Bronchial epithelial cell (primary cell): ENCODE measurements around the gene LAMB3. TPM values are rescaled to one million over a fixed set of nuclear protein-coding genes. Genes with fewer than 3 reads are reported as not detected.

Experiments used
- DNase-seq: peaks from one replicate; pipeline ENCODE4 v3.0.0-alpha.2; 2010; ENCODE audit warnings: low read depth
- FAIRE-seq: peaks from 2 replicates; lab custom pipeline; 2011; peaks lifted over from hg19 to GRCh38; lab: Jason Lieb, UNC
- H3K27me3 ChIP-seq: 2 replicates; pipeline ENCODE4 v1.5.1; 2011; ENCODE audit warnings: low read length; ENCODE audit not compliant: control insufficient read depth, insufficient read depth
- H3K36me3 ChIP-seq: 2 replicates; pipeline ENCODE4 v1.5.1; 2011; ENCODE audit warnings: low read length; ENCODE audit not compliant: control insufficient read depth, insufficient read depth
- H3K4me3 ChIP-seq: 2 replicates; pipeline ENCODE4 v1.5.1; 2011; ENCODE audit warnings: mild to moderate bottlenecking, low read depth, low read length, control low read depth
- total RNA-seq: library from RNA; depleted of rRNA; stranded (reverse); fragments of >200 nt; gene quantifications from 2 replicates; pipeline ENCODE4 v1.2.1, GENCODE V29; 2014
- TF ChIP-seq, protein P1 (sequence below): IDR thresholded peaks from 2 replicates; pipeline ENCODE4 v1.5.1; 2011; ENCODE audit warnings: mild to moderate bottlenecking, moderate library complexity, low read length, control low read depth, inconsistent platforms; ENCODE audit not compliant: insufficient read depth, severe bottlenecking

Gene LAMB3
- total RNA-seq, 1 donor from 2014 or later: 3,106 TPM

DNA sequence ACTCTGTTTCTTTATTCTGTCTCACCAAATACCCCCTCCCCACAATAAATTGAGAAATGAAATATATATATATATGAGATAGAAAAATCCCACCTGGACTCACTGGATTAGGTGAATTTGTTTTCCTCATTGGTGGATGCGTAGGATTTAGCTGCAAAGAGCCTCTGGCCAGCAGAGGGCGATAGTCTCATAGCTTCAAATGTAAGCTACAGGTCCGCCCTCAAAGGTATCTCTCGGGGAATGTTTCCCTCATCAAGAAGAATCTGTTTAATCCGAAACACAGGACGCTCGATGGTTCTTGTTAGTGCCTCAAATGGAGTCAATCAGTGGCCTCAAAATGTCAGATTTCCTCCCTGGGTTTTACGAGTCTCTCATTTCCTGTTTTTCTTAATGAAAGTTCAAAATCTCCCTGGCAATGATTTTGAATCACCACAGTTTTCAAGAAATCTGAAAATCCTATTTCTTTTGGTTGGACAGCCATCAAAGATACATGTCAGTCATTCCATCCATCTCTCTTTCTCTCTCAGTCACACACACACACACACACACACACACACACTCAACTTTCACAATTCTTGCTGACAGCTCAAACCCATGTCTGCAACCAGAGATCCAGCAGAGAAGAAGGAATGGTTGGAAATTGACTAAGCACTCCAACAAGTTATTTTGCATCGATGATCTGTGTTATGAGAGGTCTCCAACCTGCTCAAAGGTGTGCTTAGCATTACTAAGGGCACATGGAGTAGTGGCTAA lies 82.6 kb downstream of the LAMB3 start:
- no peaks in the 10 kb centered on the region for H3K36me3 ChIP-seq
- TF ChIP-seq, protein P1, sequence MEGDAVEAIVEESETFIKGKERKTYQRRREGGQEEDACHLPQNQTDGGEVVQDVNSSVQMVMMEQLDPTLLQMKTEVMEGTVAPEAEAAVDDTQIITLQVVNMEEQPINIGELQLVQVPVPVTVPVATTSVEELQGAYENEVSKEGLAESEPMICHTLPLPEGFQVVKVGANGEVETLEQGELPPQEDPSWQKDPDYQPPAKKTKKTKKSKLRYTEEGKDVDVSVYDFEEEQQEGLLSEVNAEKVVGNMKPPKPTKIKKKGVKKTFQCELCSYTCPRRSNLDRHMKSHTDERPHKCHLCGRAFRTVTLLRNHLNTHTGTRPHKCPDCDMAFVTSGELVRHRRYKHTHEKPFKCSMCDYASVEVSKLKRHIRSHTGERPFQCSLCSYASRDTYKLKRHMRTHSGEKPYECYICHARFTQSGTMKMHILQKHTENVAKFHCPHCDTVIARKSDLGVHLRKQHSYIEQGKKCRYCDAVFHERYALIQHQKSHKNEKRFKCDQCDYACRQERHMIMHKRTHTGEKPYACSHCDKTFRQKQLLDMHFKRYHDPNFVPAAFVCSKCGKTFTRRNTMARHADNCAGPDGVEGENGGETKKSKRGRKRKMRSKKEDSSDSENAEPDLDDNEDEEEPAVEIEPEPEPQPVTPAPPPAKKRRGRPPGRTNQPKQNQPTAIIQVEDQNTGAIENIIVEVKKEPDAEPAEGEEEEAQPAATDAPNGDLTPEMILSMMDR: peak; percentile 83
- peaks cover 6% of the 10 kb centered on the region for H3K27me3 ChIP-seq
- FAIRE-seq (peak; percentile 77), DNase-seq (peak; percentile 84)
- no peak overlapping the region for H3K4me3 ChIP-seq

DNA sequence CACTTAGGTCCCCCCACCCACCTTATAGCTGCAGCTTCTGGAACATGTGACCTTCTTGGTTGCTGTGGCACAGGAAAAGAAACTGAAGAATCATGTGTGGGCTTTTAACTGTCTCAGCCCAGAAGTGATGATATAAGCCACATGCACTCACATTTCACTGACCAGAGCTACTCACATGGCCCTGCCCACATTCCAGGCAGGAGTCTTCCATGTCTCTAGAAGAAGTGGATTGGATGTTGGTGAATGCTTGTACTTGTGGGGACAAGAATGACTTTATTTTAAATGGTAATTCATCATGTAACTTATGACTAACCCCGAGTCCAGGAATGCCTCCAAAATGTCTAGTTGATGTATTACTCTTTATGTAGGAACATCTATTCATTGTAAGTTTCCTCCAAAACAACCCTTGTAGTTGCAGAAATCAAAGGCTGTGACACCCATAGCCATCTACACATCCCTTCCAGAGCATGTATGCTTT lies 84.5 kb downstream of the LAMB3 start:
- TF ChIP-seq, protein P1: no peak
- peak; percentile 91 for DNase-seq
- no peaks in the 10 kb centered on the region for H3K36me3 ChIP-seq
- H3K27me3 ChIP-seq: no peaks in the 10 kb centered on the region
- no peak overlapping the region for H3K4me3 ChIP-seq
- FAIRE-seq: peak; percentile 76

DNA sequence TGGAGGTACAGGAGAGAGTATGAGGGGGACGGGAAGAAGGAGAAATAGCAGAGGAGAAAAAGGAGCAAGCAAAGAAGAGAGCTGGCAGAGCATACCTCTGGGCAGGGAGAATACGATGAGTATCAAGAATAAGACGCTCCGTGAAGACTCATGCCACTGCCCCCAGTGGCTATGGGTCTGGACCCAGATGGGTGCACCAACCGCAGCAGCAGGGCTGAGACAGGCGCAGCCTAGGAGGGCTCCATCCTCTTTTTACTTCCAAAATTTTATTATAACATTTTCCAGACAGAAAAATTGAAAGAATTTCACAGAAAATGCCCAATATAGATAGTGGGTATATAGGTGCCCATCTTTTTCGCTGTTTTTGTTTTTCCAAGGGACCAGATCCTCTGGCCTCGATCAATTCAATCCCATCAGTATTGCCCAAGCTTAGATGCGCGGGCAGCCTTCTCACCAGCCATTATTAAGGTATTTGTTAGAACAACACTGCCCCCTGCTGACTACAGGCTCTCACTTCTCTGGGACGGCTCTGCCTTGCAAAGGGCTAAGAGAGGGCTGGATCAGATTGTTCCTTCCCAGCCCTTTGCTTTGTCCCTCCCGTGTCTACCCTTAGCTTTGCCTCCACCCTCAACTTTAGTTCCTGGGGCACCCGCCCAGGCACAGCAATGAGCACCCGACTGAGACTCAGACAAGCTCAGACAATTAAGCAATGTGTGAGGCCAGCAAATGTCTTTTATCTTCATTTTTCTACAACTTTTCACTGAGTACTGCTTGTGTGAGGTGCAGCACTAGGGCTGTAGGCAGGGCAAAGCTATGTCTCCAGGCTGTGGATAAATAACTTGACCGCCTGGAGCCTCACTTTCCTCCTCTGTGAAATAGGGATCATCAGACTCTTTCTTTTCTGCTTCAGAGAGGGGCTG lies 86.2 kb downstream of the LAMB3 start:
- FAIRE-seq: no peak
- DNase-seq: peak; percentile 78
- no peaks in the 10 kb centered on the region for H3K27me3 ChIP-seq

More for the DNA sequence above, 86.2 kb downstream of the LAMB3 start:
- Histone ChIP-seq H3K36me3 (no peaks in the 10 kb centered on the region), H3K4me3 (no peak overlapping the region)
- TF ChIP-seq, protein P1: peak; percentile 80

Other genes starting within 250 kb of the LAMB3 start
- gene CAMK1G, start 68.7 kb downstream of the LAMB3 start, total RNA-seq: not detected in 2 replicates
- 301 and 418 TPM in 2 replicates for gene G0S2, start 23.0 kb upstream of the LAMB3 start, total RNA-seq
- 4.1 and 10.5 TPM in 2 replicates for gene HSD11B1, start 52.4 kb upstream of the LAMB3 start, total RNA-seq
- gene TRAF3IP3, start 103.6 kb upstream of the LAMB3 start, total RNA-seq: not detected in 2 replicates
- gene C1orf74, start 132.1 kb upstream of the LAMB3 start, total RNA-seq: 6.8 and 11.6 TPM in 2 replicates
- 175 and 226 TPM in 2 replicates for gene IRF6, start 153.7 kb upstream of the LAMB3 start, total RNA-seq
- 2.9 and 6.3 TPM in 2 replicates for gene UTP25, start 175.5 kb upstream of the LAMB3 start, total RNA-seq